GM12875 (cell line): Measurements from ENCODE around the gene SLAIN1.

Experiments
- H3K4me3 ChIP-seq: one replicate; pipeline ENCODE4 v1.5.1; 2011; ENCODE audit warnings: low read depth, low read length, control low read depth
- CTCF ChIP-seq: IDR thresholded peaks from 2 replicates; pipeline ENCODE4 v1.5.1; 2011; ENCODE audit warnings: low read depth, mild to moderate bottlenecking, control low read depth, inconsistent platforms, low read length, moderate library complexity, borderline replicate concordance; ENCODE audit not compliant: insufficient read depth

SLAIN1 gene

GRCh38 chr13:77714119-77714755 is 16.8 kb downstream of the SLAIN1 start:
- no peak for TF ChIP-seq CTCF
- no peak overlapping the region for H3K4me3 ChIP-seq

GRCh38 chr13:77715233-77715891 is 17.9 kb downstream of the SLAIN1 start:
- H3K4me3 ChIP-seq: no peak overlapping the region
- TF ChIP-seq CTCF: no peak

GRCh38 chr13:77716692-77717091 is 19.2 kb downstream of the SLAIN1 start:
- H3K4me3 ChIP-seq: no peak overlapping the region
- no peak for TF ChIP-seq CTCF

GRCh38 chr13:77717508-77717907 is 20.0 kb downstream of the SLAIN1 start:
- no peak overlapping the region for H3K4me3 ChIP-seq
- no peak for TF ChIP-seq CTCF

- no peak overlapping the region for H3K4me3 ChIP-seq
- no peak for TF ChIP-seq CTCF
These were observed 21.6 kb downstream of the SLAIN1 start for GRCh38 chr13:77719128-77719527.

GRCh38 chr13:77720988-77721387 is 23.5 kb downstream of the SLAIN1 start:
- no peak for TF ChIP-seq CTCF
- no peak overlapping the region for H3K4me3 ChIP-seq

- no peak for TF ChIP-seq CTCF
- H3K4me3 ChIP-seq: no peak overlapping the region
These were observed 26.6 kb downstream of the SLAIN1 start for GRCh38 chr13:77724092-77724491.
